Coronary artery (tissue), 2 donors: ENCODE results near the gene GATAD1.
"Not testable (repeated sequence)": the region's sequence is repeated elsewhere in the genome, so short reads cannot be mapped to it uniquely, and the experiment has no call there.

ENCODE experiments used
- DNase-seq: peaks from one replicate; pipeline ENCODE4 v3.0.0-alpha.2; 2017; ENCODE audit warnings: low spot score
- H3K27ac ChIP-seq, 2 donors: fragments of 200-600 bp; sonication (generic); one replicate each; pipeline ENCODE4 v1.5.1; 2016 to 2019
- H3K4me3 ChIP-seq: fragments of 200-600 bp; sonication (generic); 2 replicates; pipeline ENCODE4 v1.5.1; 2016; ENCODE audit warnings: mild to moderate bottlenecking, moderate library complexity
- CTCF ChIP-seq: fragments of 200-600 bp; sonication (generic); IDR thresholded peaks from one replicate; pipeline ENCODE4 v1.5.1; 2019; ENCODE audit warnings: antibody characterized with exemption

The GATAD1 gene

GRCh38 chr7:92436612-92437445 is 10.5 kb upstream of the GATAD1 start:
- TF ChIP-seq CTCF = no peak
- DNase-seq = no peak
- Histone ChIP-seq H3K27ac (no peak overlapping the region), H3K4me3 (no peak overlapping the region)

DNA sequence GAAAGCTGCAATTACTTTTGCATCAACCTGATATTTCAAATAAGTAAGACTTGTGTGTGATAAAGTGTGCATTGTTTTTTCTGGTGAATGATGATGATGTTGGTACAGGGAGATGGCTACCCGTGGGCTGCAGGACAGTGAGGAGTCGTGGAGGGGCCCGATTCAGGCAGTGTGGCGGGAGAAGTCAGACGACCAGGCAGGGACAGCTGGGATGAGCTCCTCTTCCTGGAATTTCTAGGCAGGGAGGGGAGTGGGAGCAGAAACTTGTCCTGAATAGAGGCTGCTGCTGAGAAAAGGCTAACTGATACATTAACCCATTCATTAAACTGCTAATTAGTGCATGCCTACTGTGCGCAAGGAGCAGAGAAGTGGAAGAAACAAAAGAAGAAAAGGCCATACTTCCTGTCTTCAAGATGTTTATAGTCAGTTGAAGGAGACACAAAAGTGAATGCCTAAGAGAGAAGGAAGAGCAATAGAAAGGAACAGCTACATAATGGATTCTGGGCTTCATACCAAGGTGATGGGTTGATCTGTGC is 9.3 kb upstream of the GATAD1 start:
- no peak for DNase-seq
- TF ChIP-seq CTCF = no peak

DNA sequence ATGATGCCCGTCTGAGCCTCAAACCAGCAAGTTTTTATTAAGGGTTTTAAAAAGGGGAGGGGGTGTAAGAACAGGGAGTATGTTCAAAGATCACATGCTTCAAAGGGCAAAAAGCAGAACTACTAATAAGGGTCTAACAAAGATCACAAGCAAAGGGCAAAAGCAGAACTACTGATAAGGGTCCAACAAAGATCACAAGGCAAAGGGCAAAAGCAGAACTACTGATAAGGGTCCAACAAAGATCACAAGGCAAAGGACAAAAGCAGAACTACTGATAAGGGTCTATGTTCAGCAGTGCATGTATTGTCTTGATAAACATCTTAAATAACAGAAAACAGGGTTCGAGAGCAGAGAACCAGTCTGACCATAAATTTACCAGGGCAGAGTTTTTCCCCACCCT is 4.6 kb upstream of the GATAD1 start:
- not testable (repeated sequence) for DNase-seq, H3K4me3 ChIP-seq, H3K27ac ChIP-seq

More for the DNA sequence above, 9.3 kb upstream of the GATAD1 start:
- H3K4me3 ChIP-seq = no peak overlapping the region
- H3K27ac ChIP-seq = no peak overlapping the region

GRCh38 chr7:92446869-92447344 is 375 bp upstream of the GATAD1 start:
- Histone ChIP-seq H3K27ac (peak overlapping the region; percentile 90 to 91), H3K4me3 (peak overlapping the region; percentile 96)
- no peak for TF ChIP-seq CTCF
- DNase-seq = no peak

DNA sequence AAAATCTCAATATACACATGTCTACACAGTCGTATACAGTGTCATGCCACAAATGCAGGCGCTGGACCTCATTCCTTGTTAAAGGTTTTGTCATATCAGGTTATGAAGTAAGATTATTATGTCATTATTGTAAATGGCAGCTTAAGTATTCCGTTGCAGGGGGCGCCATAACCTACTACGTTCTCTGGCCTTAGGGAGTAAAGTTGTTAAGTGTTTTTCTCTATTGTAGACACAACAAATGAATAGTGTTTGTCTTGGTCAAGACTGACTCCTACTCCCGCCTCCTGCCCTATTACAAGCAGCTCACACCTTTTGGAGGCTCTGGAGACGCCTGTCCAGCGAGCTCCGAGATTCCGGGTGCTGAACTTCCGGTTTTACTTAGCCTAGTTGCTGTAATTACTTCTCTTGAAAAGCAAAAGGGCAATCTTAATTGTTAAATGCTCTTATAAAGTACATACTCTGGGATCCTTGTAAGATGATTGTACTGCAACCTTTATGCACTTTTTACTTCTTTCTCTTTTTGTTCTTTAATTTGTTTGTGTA is 994 bp downstream of the GATAD1 start:
- TF ChIP-seq CTCF = no peak
- Histone ChIP-seq H3K4me3 (peak overlapping the region; percentile 96), H3K27ac (peak overlapping the region; percentile 90 to 91)
- DNase-seq = peak; percentile 74

- TF ChIP-seq CTCF = no peak
- no peak for DNase-seq
- Histone ChIP-seq H3K4me3 (no peak overlapping the region), H3K27ac (no peak overlapping the region)
Observed at GRCh38 chr7:92451645-92452044, 4.4 kb downstream of the GATAD1 start.

DNA sequence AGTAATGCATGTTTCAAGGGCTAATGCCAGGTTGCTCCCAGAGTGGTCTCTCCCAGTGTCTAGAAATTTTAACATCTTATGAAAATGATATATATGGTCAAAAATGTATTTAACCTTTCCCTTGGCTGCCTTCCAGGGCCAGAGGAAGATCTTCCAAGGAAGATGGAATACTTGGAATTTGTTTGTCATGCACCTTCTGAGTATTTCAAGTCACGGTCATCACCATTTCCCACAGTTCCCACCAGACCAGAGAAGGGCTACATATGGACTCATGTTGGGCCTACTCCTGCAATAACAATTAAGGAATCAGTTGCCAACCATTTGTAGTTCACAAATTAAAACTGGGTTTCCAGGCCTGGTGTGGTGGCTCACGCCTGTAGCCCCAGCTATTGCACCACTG is 9.0 kb downstream of the GATAD1 start:
- TF ChIP-seq CTCF = no peak
- Histone ChIP-seq H3K4me3 (no peak overlapping the region), H3K27ac (no peak overlapping the region)
- no peak for DNase-seq
